ENCODE measurements around the gene ABI3.
A peak's percentile ranks its signal among the peaks of the same experiment; 100 is the strongest.

The ABI3 gene

DNA sequence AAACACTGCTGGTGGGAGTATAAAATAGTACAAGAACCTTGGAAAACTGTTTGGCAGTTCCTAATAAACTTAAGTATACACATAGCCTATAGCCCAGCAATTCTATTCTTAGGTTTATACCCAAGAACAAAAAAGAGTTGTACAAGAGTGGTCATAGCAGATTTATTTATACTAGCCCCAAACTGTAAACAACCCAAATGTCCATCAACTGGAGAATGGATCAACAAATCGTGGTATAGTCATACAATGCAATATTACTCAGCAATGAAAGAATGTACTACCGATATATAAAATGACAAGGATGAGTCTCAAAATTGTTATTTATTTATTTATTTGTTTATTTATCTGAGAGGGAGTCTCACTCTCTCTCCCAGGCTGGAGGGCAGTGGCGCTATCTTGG lies 23.2 kb upstream of the ABI3 start:
- H3K27ac ChIP-seq, result no peak overlapping the region
- H3K4me1 ChIP-seq, result peaks cover 0 to 4% (median 1%) of the 10 kb centered on the region in 4 donors
- no peak for DNase-seq
- H3K27me3 ChIP-seq, result peaks cover 0 to 23% of the 10 kb centered on the region in 2 donors
- intact Hi-C loops (cut with DNase I; ENCODE audit: low total_unique reads), result no loop called here
- H3K36me3 ChIP-seq, result no peaks in the 10 kb centered on the region
- no peaks in the 10 kb centered on the region for H3K9me3 ChIP-seq
- H3K4me3 ChIP-seq, result no peak overlapping the region
- TF ChIP-seq, protein P1, sequence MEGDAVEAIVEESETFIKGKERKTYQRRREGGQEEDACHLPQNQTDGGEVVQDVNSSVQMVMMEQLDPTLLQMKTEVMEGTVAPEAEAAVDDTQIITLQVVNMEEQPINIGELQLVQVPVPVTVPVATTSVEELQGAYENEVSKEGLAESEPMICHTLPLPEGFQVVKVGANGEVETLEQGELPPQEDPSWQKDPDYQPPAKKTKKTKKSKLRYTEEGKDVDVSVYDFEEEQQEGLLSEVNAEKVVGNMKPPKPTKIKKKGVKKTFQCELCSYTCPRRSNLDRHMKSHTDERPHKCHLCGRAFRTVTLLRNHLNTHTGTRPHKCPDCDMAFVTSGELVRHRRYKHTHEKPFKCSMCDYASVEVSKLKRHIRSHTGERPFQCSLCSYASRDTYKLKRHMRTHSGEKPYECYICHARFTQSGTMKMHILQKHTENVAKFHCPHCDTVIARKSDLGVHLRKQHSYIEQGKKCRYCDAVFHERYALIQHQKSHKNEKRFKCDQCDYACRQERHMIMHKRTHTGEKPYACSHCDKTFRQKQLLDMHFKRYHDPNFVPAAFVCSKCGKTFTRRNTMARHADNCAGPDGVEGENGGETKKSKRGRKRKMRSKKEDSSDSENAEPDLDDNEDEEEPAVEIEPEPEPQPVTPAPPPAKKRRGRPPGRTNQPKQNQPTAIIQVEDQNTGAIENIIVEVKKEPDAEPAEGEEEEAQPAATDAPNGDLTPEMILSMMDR (IDR thresholded peaks at IDR 0.05), result no peak

DNA sequence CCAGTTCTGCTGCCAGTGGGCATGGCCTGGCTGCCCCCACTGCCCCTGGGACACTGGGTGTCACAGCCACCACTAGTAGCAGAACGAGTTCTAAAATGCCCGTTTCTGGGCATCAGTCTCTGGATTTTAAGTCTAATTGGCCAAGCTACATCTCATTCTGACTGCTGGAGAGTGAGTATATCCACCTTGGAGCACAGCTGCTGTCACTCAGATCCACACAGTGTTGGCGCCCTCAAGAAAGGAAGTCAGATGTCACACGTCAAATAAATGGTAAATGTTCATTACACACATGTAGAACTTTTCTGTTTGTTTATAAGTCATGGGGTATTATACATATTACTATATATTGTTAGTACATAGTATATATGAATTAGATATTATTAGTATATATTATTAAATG lies 19.6 kb upstream of the ABI3 start:
- Histone ChIP-seq H3K36me3 (no peaks in the 10 kb centered on the region), H3K4me3 (no peak overlapping the region), H3K4me1 (peaks cover 0 to 15% (median 7%) of the 10 kb centered on the region in 4 donors), H3K27ac (no peak overlapping the region), H3K27me3 (peaks cover 0 to 2% of the 10 kb centered on the region in 2 donors), H3K9me3 (no peaks in the 10 kb centered on the region)
- TF ChIP-seq, protein P1 (IDR thresholded peaks at IDR 0.05), result no peak
- DNase-seq, result no peak
- intact Hi-C loops (cut with DNase I; ENCODE audit: low total_unique reads), result no loop called here

- TF ChIP-seq, protein P1 (IDR thresholded peaks at IDR 0.05), result no peak
- Histone ChIP-seq H3K9me3 (no peaks in the 10 kb centered on the region), H3K4me3 (peak overlapping the region; percentile 74 to 99), H3K27ac (peak overlapping the region; percentile 96 to 98), H3K27me3 (no peaks in the 10 kb centered on the region), H3K4me1 (peaks cover 0 to 15% (median 7%) of the 10 kb centered on the region in 4 donors), H3K36me3 (no peaks in the 10 kb centered on the region)
- intact Hi-C loops (cut with DNase I; ENCODE audit: low total_unique reads), result no loop called here
- DNase-seq, result no peak
Observed at GRCh38 chr17:49191409-49191916, 19.0 kb upstream of the ABI3 start.

DNA sequence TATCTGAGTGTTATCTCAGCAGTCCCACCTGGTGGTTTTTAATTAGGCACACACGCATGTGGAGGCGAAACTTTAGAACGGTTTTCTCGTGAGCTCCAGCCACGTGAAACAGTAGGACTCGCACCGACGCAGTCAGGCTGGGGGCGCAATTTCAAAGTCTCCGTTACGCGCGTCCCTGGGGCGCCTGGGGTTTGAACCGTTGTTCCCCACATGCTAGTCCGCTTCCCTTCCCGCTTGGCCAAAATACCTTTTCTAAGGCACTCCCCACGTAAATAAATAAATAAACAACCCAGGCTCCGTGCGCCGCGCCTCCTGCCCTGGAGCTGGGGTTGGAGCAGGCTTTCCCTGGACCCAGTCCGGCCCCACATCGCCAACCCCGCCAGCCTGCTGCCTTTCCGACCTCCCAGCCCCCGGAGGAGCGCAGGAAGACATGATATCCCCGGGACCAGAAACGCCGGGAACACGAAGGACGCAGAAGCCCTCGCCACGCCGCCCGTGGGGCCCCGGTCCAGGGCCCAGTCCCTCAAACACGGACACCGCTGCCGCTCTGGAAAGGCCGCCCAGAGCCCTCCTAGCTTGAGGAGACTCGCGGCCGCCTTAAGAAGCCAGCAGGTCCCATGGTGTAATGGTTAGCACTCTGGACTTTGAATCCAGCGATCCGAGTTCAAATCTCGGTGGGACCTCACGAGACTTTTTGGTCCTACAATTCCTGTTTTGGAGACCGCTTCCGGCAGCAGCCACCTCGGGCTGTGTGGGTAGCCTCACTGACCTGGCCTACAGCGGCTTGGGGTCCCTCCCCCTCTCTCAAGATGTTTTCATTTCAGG lies 18.4 kb upstream of the ABI3 start:
- Histone ChIP-seq H3K36me3 (no peaks in the 10 kb centered on the region), H3K4me1 (peaks cover 0 to 15% (median 7%) of the 10 kb centered on the region in 4 donors), H3K27ac (peak overlapping the region; percentile 96 to 98), H3K9me3 (no peaks in the 10 kb centered on the region), H3K4me3 (peak overlapping the region; percentile 74 to 99), H3K27me3 (no peaks in the 10 kb centered on the region)
- peak; percentile 95 to 97 for DNase-seq
- intact Hi-C loops (cut with DNase I; ENCODE audit: low total_unique reads), result no loop called here
- TF ChIP-seq, protein P1 (IDR thresholded peaks at IDR 0.05), result peak in 1 of 2 experiments; percentile 20

DNA sequence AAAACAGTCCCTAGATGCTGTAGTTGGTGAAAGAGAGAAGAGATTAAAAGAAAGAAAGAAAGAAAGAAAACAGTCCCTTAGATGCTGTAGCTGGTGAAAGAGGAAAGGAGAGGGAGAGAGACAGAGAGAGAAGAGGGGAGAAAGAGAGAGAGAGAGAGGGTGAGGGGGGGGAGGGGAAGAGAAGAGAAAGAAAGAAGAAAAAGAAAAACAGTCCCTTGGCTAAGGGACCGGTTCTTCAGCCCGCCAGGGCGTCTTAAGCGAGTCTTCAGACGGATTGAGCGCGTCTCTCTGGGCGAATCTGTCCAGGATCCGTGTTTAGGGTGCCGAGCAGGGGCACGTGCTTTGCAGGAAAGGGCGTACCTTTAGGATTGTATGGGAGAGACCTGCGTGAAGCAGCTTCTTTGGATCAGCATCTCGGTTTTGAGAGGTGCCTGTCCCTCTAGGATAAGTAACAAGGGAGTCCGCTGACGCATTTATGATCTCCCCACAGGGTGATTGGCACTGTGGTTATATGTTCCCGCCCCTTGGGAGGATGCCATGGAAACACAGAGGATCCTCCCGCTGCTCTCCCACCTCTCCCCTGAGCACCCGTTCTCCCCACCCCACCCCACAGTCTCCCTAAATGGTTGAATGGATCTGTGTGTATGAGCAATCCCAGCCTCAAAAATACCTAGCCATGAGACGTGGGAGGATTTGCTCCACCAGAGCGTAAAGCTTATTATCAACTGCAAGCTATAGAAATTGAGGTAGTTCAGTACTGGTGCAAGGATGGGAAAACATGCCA lies 16.8 kb upstream of the ABI3 start:
- H3K4me1 ChIP-seq, result peaks cover 0 to 15% (median 7%) of the 10 kb centered on the region in 4 donors
- no peaks in the 10 kb centered on the region for H3K36me3 ChIP-seq
- intact Hi-C loops (cut with DNase I; ENCODE audit: low total_unique reads), result no loop called here
- TF ChIP-seq, protein P1 (IDR thresholded peaks at IDR 0.05), result no peak
- no peaks in the 10 kb centered on the region for H3K27me3 ChIP-seq
- peak; percentile 62 to 77 for DNase-seq
- H3K27ac ChIP-seq, result peak overlapping the region; percentile 96 to 98
- H3K9me3 ChIP-seq, result no peaks in the 10 kb centered on the region
- peak overlapping the region; percentile 74 to 99 for H3K4me3 ChIP-seq
